Measurements from ENCODE around the gene RNF10. TPM values are rescaled to one million over a fixed set of nuclear protein-coding genes. Genes with fewer than 3 reads are reported as not detected.
"Not testable (repeated sequence)": the region's sequence is repeated elsewhere in the genome, so short reads cannot be mapped to it uniquely, and the experiment has no call there.

The RNF10 gene
- polyA plus RNA-seq, 1 of the 3 experiments (the other 2 are of a cell fraction) = 118 TPM

DNA sequence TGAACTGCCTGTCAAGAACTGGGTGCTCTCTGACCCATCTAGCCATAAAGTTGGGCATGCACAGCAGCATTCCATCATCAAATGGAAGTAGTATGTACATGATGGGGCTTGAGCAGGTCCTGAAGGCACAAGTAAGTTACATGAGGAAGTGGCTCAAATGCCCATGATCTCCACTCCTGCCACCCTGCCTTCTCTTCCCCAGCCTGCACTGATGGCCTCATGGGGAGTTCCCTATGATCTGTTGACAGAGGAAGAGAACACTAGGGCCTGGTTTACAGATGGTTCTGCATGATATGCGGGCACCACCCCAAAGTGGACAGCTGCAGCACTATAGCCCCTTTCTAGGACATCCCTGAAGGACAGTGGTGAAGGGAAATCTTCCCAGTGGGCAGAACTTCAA lies 77.4 kb downstream of the RNF10 start:
- DNase-seq; H4K20me1 ChIP-seq (ENCODE audit: insufficient read depth); POLR2A ChIA-PET; H3K4me3 ChIP-seq (ENCODE audit: low read depth in 2 of 2, low read length in 1 of 2); H3K9me3 ChIP-seq; H3K4me1 ChIP-seq (ENCODE audit: control insufficient read depth in 1 of 2, insufficient read depth in 2 of 2, low read depth in 1 of 2, low read length in 1 of 2); H3K27ac ChIP-seq (ENCODE audit: low read depth in 2 of 2, low read length in 1 of 2); CTCF ChIA-PET; H3K36me3 ChIP-seq (replicated peaks in 1 of 2; ENCODE audit: control insufficient read depth in 1 of 2, insufficient read depth in 2 of 2, low read length in 1 of 2); H3K79me2 ChIP-seq (ENCODE audit: insufficient read depth); H3F3A ChIP-seq (replicated peaks; ENCODE audit: insufficient read depth); H3K9me2 ChIP-seq; H2AFZ ChIP-seq (ENCODE audit: low read depth); H3K9ac ChIP-seq; H3K4me2 ChIP-seq; H3K27me3 ChIP-seq (ENCODE audit: insufficient read depth): not testable (repeated sequence)
- 9% methylated on average over 1 of the region's 1 CpG for WGBS (ENCODE audit: low lambda C conversion rate)

- Histone ChIP-seq H2AFZ (ENCODE audit: low read depth) (no peak overlapping the region), H3K4me2 (no peak overlapping the region), H3K4me3 (ENCODE audit: low read depth in 2 of 2, low read length in 1 of 2) (no peak overlapping the region), H4K20me1 (ENCODE audit: insufficient read depth) (no peaks in the 10 kb centered on the region), H3K9me3 (no peaks in the 10 kb centered on the region), H3K79me2 (ENCODE audit: insufficient read depth) (no peaks in the 10 kb centered on the region), H3K4me1 (ENCODE audit: control insufficient read depth in 1 of 2, insufficient read depth in 2 of 2, low read depth in 1 of 2, low read length in 1 of 2) (no peaks in the 10 kb centered on the region), H3F3A (replicated peaks; ENCODE audit: insufficient read depth) (no peaks in the 10 kb centered on the region), H3K27me3 (ENCODE audit: insufficient read depth) (peaks cover 16% of the 10 kb centered on the region; the same call in 1 of the 2 replicates), H3K36me3 (replicated peaks in 1 of 2; ENCODE audit: control insufficient read depth in 1 of 2, insufficient read depth in 2 of 2, low read length in 1 of 2) (no peaks in the 10 kb centered on the region), H3K9ac (no peak overlapping the region), H3K27ac (ENCODE audit: low read depth in 2 of 2, low read length in 1 of 2) (no peak overlapping the region), H3K9me2 (no peaks in the 10 kb centered on the region)
- POLR2A ChIA-PET = no interaction called here
- CTCF ChIA-PET = interaction anchor here (1.2 kb wide), 1 partner anchor 15 kb away, joined by 4 read pairs; no protein-coding TSS in a partner anchor
- TF ChIP-seq TEAD4 (IDR thresholded peaks at IDR 0.05; ENCODE audit: borderline replicate concordance, insufficient read depth) (no peak), GATA2 (CRISPR knock-in tag; IDR thresholded peaks at IDR 0.05) (no peak)
- DNase-seq = no peak
These were observed 80.7 kb downstream of the RNF10 start for GRCh38 chr12:120614848-120615247.

GRCh38 chr12:120617193-120617592 lies 83.0 kb downstream of the RNF10 start:
- H3K4me3 ChIP-seq (ENCODE audit: low read depth in 2 of 2, low read length in 1 of 2); H3K9me3 ChIP-seq; H3K36me3 ChIP-seq (replicated peaks in 1 of 2; ENCODE audit: control insufficient read depth in 1 of 2, insufficient read depth in 2 of 2, low read length in 1 of 2); H3K9me2 ChIP-seq; H2AFZ ChIP-seq (ENCODE audit: low read depth); CTCF ChIA-PET; DNase-seq; POLR2A ChIA-PET; H3K27ac ChIP-seq (ENCODE audit: low read depth in 2 of 2, low read length in 1 of 2); H3K9ac ChIP-seq; H4K20me1 ChIP-seq (ENCODE audit: insufficient read depth); H3K4me1 ChIP-seq (ENCODE audit: control insufficient read depth in 1 of 2, insufficient read depth in 2 of 2, low read depth in 1 of 2, low read length in 1 of 2); H3K79me2 ChIP-seq (ENCODE audit: insufficient read depth); H3F3A ChIP-seq (replicated peaks; ENCODE audit: insufficient read depth); H3K4me2 ChIP-seq: not testable (repeated sequence)
- WGBS (ENCODE audit: low lambda C conversion rate) = 25% methylated on average over 3 of the region's 3 CpGs
- peaks cover 16% of the 10 kb centered on the region; the same call in 1 of the 2 replicates for H3K27me3 ChIP-seq (ENCODE audit: insufficient read depth)

DNA sequence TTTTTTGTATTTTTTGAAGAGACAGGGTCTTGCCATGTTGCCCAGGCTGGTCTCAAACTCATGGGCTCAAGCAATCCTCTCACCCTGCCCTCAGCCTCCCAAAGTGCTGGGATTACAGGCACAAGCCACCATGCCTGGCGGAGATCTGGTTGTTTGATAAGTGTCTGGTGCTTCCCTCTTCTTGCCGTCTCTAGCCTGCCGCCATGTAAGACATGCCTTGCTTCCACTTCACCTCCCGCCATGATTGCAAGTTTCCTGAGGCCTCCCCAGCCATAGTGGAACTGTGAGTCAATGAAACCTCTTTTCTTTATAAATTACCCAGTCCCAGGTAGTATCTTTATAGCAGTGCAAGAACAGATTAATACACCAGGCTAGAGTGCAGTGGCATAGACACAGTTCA lies 83.6 kb downstream of the RNF10 start:
- H3K4me2 ChIP-seq; H3K9ac ChIP-seq; H3F3A ChIP-seq (replicated peaks; ENCODE audit: insufficient read depth); H4K20me1 ChIP-seq (ENCODE audit: insufficient read depth); H3K4me1 ChIP-seq (ENCODE audit: control insufficient read depth in 1 of 2, insufficient read depth in 2 of 2, low read depth in 1 of 2, low read length in 1 of 2); H3K79me2 ChIP-seq (ENCODE audit: insufficient read depth); POLR2A ChIA-PET; H3K36me3 ChIP-seq (replicated peaks in 1 of 2; ENCODE audit: control insufficient read depth in 1 of 2, insufficient read depth in 2 of 2, low read length in 1 of 2); H3K27ac ChIP-seq (ENCODE audit: low read depth in 2 of 2, low read length in 1 of 2); CTCF ChIA-PET; H3K9me3 ChIP-seq; DNase-seq; H2AFZ ChIP-seq (ENCODE audit: low read depth); H3K4me3 ChIP-seq (ENCODE audit: low read depth in 2 of 2, low read length in 1 of 2); H3K9me2 ChIP-seq: not testable (repeated sequence)
- 81% methylated on average over 4 of the region's 4 CpGs for WGBS (ENCODE audit: low lambda C conversion rate)
- H3K27me3 ChIP-seq (ENCODE audit: insufficient read depth) = peaks cover 16% of the 10 kb centered on the region; the same call in 1 of the 2 replicates

Measured in SK-N-SH (cell line).